ENCODE results near the gene MOCS1. TPM values are rescaled to one million over a fixed set of nuclear protein-coding genes. Genes with fewer than 3 reads are reported as not detected.

Gene MOCS1
- total and polyA plus RNA-seq, 2 donors (not counting 1 experiment from before 2014, with no cell fraction given) = 0.15 TPM; not detected in 1

- H3K4me3 Mint-ChIP-seq = no peak overlapping the region
- H3K27me3 ChIP-seq (replicated peaks in 1 of 4; ENCODE audit: control extremely low read depth in 1 of 4, control insufficient read depth in 3 of 4, insufficient read depth in 4 of 4, low read length in 3 of 4) = peaks cover 0 to 6% (median 0%) of the 10 kb centered on the region in 4 experiments
- H3K9me3 ChIP-seq (ENCODE audit: control extremely low read depth in 1 of 3, control insufficient read depth in 2 of 3, insufficient read depth in 1 of 3, low read length in 2 of 3) = peaks cover 0 to 3% (median 0%) of the 10 kb centered on the region in 3 donors
- ATAC-seq (ENCODE audit: low read depth) (no peak), DNase-seq (no peak)
- H3K4me2 ChIP-seq (replicated peaks; ENCODE audit: low read depth, low read length, poor library complexity, severe bottlenecking) = no peak overlapping the region
- no peak overlapping the region for H3K27ac Mint-ChIP-seq
- WGBS (ENCODE audit: insufficient coverage) = 100% methylated on average over 1 of the region's 4 CpGs
- no peaks in the 10 kb centered on the region for H4K20me1 ChIP-seq (ENCODE audit: control insufficient read depth, insufficient read depth, low read length, poor library complexity, severe bottlenecking)
- H3K9me3 Mint-ChIP-seq (ENCODE audit: insufficient read depth) = no peaks in the 10 kb centered on the region
- CTCF ChIA-PET = no interaction called here
- TF ChIP-seq, protein P1, sequence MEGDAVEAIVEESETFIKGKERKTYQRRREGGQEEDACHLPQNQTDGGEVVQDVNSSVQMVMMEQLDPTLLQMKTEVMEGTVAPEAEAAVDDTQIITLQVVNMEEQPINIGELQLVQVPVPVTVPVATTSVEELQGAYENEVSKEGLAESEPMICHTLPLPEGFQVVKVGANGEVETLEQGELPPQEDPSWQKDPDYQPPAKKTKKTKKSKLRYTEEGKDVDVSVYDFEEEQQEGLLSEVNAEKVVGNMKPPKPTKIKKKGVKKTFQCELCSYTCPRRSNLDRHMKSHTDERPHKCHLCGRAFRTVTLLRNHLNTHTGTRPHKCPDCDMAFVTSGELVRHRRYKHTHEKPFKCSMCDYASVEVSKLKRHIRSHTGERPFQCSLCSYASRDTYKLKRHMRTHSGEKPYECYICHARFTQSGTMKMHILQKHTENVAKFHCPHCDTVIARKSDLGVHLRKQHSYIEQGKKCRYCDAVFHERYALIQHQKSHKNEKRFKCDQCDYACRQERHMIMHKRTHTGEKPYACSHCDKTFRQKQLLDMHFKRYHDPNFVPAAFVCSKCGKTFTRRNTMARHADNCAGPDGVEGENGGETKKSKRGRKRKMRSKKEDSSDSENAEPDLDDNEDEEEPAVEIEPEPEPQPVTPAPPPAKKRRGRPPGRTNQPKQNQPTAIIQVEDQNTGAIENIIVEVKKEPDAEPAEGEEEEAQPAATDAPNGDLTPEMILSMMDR (IDR thresholded peaks at IDR 0.05) = no peak
- no peak for TF ChIP-seq EZH2 (IDR thresholded peaks at IDR 0.05; ENCODE audit: borderline replicate concordance, insufficient read depth, low read depth, low read length, poor library complexity, severe bottlenecking)
- no peak overlapping the region for H3K27ac ChIP-seq (ENCODE audit: low read length in 2 of 2)
- no peaks in the 10 kb centered on the region for H3K4me1 Mint-ChIP-seq
- no peaks in the 10 kb centered on the region for H3K4me1 ChIP-seq (ENCODE audit: control insufficient read depth in 2 of 2, insufficient read depth in 2 of 2, low read length in 2 of 2)
- no peak overlapping the region for H2AFZ ChIP-seq (ENCODE audit: insufficient read depth, low read depth, low read length, poor library complexity, severe bottlenecking)
- intact Hi-C loops (cut with micrococcal nuclease) = no loop called here
- H3K79me2 ChIP-seq (ENCODE audit: control insufficient read depth, insufficient read depth, low read length) = no peaks in the 10 kb centered on the region
- no peaks in the 10 kb centered on the region for H3K36me3 ChIP-seq (replicated peaks in 1 of 2; ENCODE audit: control extremely low read depth in 1 of 2, control insufficient read depth in 1 of 2, extremely low read depth in 1 of 2, insufficient read depth in 2 of 2, low read length in 1 of 2)
- peaks cover 14% of the 10 kb centered on the region for H3K27me3 Mint-ChIP-seq
- no peak overlapping the region for H3K9ac ChIP-seq (ENCODE audit: low read length)
- no peak overlapping the region for H3K4me3 ChIP-seq (ENCODE audit: control extremely low read depth in 1 of 5, extremely low read depth in 1 of 5, insufficient read depth in 1 of 5, low read depth in 2 of 5, low read length in 4 of 5)
- POLR2A ChIA-PET = no interaction called here
Measured at GRCh38 chr6:39962831-39963230, 28.6 kb upstream of the MOCS1 start.

DNA sequence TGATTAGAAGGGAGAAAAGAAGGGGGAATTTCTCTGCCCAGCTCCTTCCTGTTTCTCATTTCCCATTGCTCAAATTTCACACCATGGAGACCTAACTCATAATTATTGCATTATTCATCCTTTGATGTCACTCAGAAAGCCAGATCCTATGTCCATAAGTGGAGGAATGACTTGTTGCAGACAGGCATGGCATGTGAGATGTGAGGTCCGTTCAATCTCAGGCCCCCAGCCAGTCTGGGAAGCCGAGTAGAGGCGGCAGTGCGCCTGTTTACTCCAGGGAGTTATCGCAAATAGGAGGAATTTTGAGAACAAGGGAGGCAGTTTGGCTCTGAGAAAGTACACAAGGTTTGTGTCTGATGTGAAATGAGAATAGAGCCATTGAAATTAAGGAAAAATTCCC lies 26.9 kb upstream of the MOCS1 start:
- intact Hi-C loops (cut with micrococcal nuclease) = no loop called here
- no peaks in the 10 kb centered on the region for H4K20me1 ChIP-seq (ENCODE audit: control insufficient read depth, insufficient read depth, low read length, poor library complexity, severe bottlenecking)
- DNase-seq = no peak
- Mint-ChIP-seq H3K4me3 (no peak overlapping the region), H3K4me1 (no peaks in the 10 kb centered on the region), H3K27me3 (peaks cover 18% of the 10 kb centered on the region), H3K9me3 (ENCODE audit: insufficient read depth) (peaks cover 2% of the 10 kb centered on the region), H3K27ac (no peak overlapping the region)
- CTCF ChIA-PET = no interaction called here
- ATAC-seq (ENCODE audit: low read depth) = no peak
- no peak for TF ChIP-seq EZH2 (IDR thresholded peaks at IDR 0.05; ENCODE audit: borderline replicate concordance, insufficient read depth, low read depth, low read length, poor library complexity, severe bottlenecking)
- TF ChIP-seq, protein P1 (IDR thresholded peaks at IDR 0.05) = no peak
- no peaks in the 10 kb centered on the region for H3K36me3 ChIP-seq (replicated peaks in 1 of 2; ENCODE audit: control extremely low read depth in 1 of 2, control insufficient read depth in 1 of 2, extremely low read depth in 1 of 2, insufficient read depth in 2 of 2, low read length in 1 of 2)
- no peaks in the 10 kb centered on the region for H3K79me2 ChIP-seq (ENCODE audit: control insufficient read depth, insufficient read depth, low read length)
- no peak overlapping the region for H3K27ac ChIP-seq (ENCODE audit: low read length in 2 of 2)
- WGBS (ENCODE audit: insufficient coverage) = 79% methylated on average over 5 of the region's 5 CpGs
- no peak overlapping the region for H2AFZ ChIP-seq (ENCODE audit: insufficient read depth, low read depth, low read length, poor library complexity, severe bottlenecking)
- H3K9me3 ChIP-seq (ENCODE audit: control extremely low read depth in 1 of 3, control insufficient read depth in 2 of 3, insufficient read depth in 1 of 3, low read length in 2 of 3) = peaks cover 0 to 3% (median 0%) of the 10 kb centered on the region in 3 donors
- POLR2A ChIA-PET = no interaction called here
- peaks cover 0 to 6% (median 0%) of the 10 kb centered on the region in 4 experiments for H3K27me3 ChIP-seq (replicated peaks in 1 of 4; ENCODE audit: control extremely low read depth in 1 of 4, control insufficient read depth in 3 of 4, insufficient read depth in 4 of 4, low read length in 3 of 4)
- H3K4me1 ChIP-seq (ENCODE audit: control insufficient read depth in 2 of 2, insufficient read depth in 2 of 2, low read length in 2 of 2) = no peaks in the 10 kb centered on the region
- H3K4me3 ChIP-seq (ENCODE audit: control extremely low read depth in 1 of 5, extremely low read depth in 1 of 5, insufficient read depth in 1 of 5, low read depth in 2 of 5, low read length in 4 of 5) = no peak overlapping the region
- no peak overlapping the region for H3K9ac ChIP-seq (ENCODE audit: low read length)
- H3K4me2 ChIP-seq (replicated peaks; ENCODE audit: low read depth, low read length, poor library complexity, severe bottlenecking) = no peak overlapping the region

Data from B cell (primary cell).